Measurements from ENCODE around the gene TFB1M. TPM values are rescaled to one million over a fixed set of nuclear protein-coding genes. Genes with fewer than 3 reads are reported as not detected.
A peak's percentile ranks its signal among the peaks of the same experiment; 100 is the strongest.

Gene TFB1M
- total and polyA plus RNA-seq, 9 donors: 9.1 to 15.9 (median 11.3) TPM

DNA sequence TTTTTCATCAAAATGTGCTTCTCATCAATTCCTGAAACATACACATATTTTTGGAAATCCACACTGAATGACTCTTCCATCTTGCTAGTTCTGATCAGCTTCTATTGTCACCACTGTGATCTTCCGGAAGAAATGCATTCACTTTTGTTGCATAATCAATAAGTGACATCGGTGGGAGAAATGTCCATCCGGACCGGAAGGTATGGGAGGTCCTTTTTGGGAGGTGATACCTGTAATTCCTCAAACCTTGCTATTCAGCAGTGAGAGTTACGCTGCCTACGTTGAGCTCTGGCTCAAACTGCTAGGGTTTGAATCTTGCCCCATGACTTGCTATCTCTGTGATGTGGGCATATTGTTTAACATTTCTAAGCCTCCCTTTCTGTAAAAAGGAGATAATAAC, 16.6 kb upstream of the TFB1M start:
- Histone ChIP-seq H3K36me3 (ENCODE audit: control insufficient read depth, insufficient read depth, low read length) (no peaks in the 10 kb centered on the region), H3K27me3 (ENCODE audit: control insufficient read depth, insufficient read depth, low read length) (no peaks in the 10 kb centered on the region), H3K4me1 (ENCODE audit: control insufficient read depth, insufficient read depth, low read length) (no peaks in the 10 kb centered on the region), H3K9me3 (replicated peaks; ENCODE audit: control insufficient read depth, low read depth, low read length) (no peaks in the 10 kb centered on the region), H3K27ac (ENCODE audit: low read length) (no peak overlapping the region), H3K4me3 (ENCODE audit: low read length) (no peak overlapping the region)
- WGBS (ENCODE audit: insufficient coverage): 87% methylated on average over 3 of the region's 6 CpGs
- DNase-seq: no peak

DNA sequence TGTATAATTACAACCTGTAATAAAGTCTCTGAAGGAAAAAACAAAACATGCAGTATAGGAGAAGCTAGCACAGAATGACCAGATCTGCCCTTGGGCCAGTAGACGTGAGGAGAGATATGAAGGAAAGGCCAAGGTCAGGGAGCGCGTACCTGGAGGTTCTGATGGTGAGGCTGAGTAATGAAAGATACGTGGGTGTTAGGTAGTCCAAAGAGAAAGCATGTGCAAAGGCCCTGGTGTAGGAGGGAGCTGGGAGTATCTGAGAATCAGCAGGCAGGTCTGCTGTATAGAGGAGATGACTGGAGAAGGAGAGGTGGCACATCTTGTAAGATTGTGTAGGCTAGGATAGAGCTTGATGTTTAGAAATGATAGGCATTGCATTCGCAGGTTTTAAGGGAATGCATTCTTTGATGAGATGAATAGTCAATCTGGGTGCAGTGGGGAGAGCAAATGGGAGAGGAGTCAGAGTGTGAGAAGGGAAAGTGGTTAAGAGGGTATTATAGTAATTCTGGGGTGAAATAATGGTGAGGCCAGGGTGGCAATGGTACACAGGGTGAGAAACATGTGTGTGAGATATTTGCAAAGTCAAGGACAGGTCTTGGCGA, 15.9 kb upstream of the TFB1M start:
- H3K4me1 ChIP-seq (ENCODE audit: control insufficient read depth, insufficient read depth, low read length): no peaks in the 10 kb centered on the region
- WGBS (ENCODE audit: insufficient coverage): 88% methylated on average over 6 of the region's 6 CpGs
- H3K4me3 ChIP-seq (ENCODE audit: low read length): no peak overlapping the region
- H3K27ac ChIP-seq (ENCODE audit: low read length): no peak overlapping the region
- no peaks in the 10 kb centered on the region for H3K36me3 ChIP-seq (ENCODE audit: control insufficient read depth, insufficient read depth, low read length)
- H3K27me3 ChIP-seq (ENCODE audit: control insufficient read depth, insufficient read depth, low read length): no peaks in the 10 kb centered on the region
- no peak for DNase-seq
- H3K9me3 ChIP-seq (replicated peaks; ENCODE audit: control insufficient read depth, low read depth, low read length): no peaks in the 10 kb centered on the region

DNA sequence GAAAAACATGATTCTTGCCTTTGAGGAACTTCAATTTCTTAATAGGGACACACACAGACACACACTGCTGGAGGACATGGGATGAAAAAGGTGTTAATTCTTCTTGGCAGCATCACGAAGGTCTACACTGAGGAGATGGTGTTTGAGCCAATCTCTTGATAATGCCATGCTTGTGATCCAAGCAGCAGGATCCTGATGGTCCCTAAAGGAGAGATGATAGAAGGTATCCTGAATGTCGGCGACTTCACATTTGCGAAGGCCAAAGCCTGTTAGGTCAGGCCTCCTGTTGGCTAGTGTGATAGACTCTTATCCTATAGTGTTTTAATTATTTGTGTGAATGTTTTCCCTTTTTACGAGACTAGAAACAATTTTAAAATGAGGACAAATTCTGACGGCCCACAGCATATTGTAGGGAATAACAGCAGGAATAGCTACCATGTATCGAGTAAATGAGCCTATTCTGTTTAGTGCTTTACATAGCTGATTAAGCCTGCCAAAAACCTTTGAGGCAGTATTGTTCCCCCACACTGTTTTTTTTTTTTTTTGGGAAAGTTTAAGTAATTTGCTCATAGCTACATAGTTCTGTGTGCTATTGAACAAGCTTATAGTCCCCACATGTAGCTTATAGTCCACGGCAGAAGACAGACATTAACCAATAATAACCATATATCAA, 15.3 kb upstream of the TFB1M start:
- Histone ChIP-seq H3K4me1 (ENCODE audit: control insufficient read depth, insufficient read depth, low read length) (no peaks in the 10 kb centered on the region), H3K27me3 (ENCODE audit: control insufficient read depth, insufficient read depth, low read length) (no peaks in the 10 kb centered on the region), H3K27ac (ENCODE audit: low read length) (no peak overlapping the region), H3K9me3 (replicated peaks; ENCODE audit: control insufficient read depth, low read depth, low read length) (no peaks in the 10 kb centered on the region), H3K36me3 (ENCODE audit: control insufficient read depth, insufficient read depth, low read length) (no peaks in the 10 kb centered on the region), H3K4me3 (ENCODE audit: low read length) (no peak overlapping the region)
- no peak for DNase-seq
- WGBS (ENCODE audit: insufficient coverage): 84% methylated on average over 3 of the region's 8 CpGs

DNA sequence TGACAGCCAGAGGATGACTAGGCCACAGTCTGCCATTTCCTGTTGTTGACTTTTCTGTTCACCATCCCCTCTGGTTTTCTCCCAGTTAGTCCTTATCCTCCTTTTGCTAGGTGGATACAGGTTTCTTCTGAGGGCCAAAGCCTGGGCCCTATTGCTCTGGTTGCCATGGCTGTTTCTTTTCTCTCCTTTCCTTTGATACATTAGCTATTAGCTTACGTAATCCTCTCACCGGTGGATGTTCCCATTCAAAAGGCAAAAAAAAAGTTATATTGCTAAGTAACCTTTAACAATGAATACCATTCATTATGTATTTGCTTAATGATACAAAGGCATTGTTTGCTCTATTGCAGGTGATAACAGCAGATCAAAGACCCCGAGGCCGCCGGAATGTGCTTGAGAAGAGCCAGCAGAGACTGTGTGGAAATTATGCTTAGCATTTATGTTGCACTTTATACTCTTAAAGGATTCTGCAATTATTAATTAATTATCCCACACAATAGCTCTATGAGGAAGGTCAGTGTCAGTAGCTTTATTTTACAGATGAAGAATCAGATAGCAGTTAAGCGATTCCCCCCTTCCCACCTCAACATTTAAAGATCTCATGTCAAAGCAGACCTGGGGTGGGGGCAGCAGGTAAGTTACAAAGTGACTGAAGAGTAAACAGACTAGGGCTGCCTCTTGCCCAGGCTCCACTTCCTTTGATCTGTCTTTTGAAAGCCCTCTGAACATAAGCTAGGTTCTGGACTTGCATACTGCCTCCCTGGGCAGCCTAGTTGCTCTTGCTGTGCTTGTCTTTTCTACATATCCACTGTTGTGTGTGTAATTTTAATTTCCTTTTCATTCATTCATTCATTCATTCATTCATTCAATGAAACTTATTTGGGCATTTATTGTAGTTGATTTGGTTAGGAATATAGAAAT, 14.5 kb upstream of the TFB1M start:
- H3K9me3 ChIP-seq (replicated peaks; ENCODE audit: control insufficient read depth, low read depth, low read length): no peaks in the 10 kb centered on the region
- no peak overlapping the region for H3K4me3 ChIP-seq (ENCODE audit: low read length)
- no peaks in the 10 kb centered on the region for H3K36me3 ChIP-seq (ENCODE audit: control insufficient read depth, insufficient read depth, low read length)
- DNase-seq: no peak
- H3K4me1 ChIP-seq (ENCODE audit: control insufficient read depth, insufficient read depth, low read length): no peaks in the 10 kb centered on the region
- no CpG with 5 or more reads among the region's 6 CpGs for WGBS (ENCODE audit: insufficient coverage)
- H3K27ac ChIP-seq (ENCODE audit: low read length): no peak overlapping the region
- no peaks in the 10 kb centered on the region for H3K27me3 ChIP-seq (ENCODE audit: control insufficient read depth, insufficient read depth, low read length)

DNA sequence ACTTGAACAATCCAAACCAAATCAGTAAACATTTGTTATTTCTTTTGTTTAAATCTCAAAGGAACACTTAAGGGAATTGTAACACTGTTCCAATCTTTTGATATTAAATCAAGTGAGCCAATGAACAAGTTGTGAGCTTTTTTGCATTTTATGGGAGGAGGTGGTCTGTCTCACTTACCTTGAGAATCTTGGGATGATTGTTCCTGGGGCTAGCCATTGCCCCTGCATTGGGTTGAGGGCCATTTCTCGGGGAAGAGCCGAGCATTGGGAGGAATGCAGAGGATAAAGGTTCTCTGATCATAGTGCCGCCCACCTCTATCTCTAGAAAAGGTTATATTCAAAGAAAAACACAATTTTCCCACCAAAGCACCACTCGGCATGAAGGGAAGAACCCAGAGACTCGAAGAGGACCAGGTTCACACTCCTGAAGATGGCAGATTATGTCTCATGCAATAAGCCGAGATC, 13.8 kb upstream of the TFB1M start:
- WGBS (ENCODE audit: insufficient coverage): no CpG with 5 or more reads among the region's 6 CpGs
- H3K9me3 ChIP-seq (replicated peaks; ENCODE audit: control insufficient read depth, low read depth, low read length): no peaks in the 10 kb centered on the region
- no peaks in the 10 kb centered on the region for H3K36me3 ChIP-seq (ENCODE audit: control insufficient read depth, insufficient read depth, low read length)
- no peaks in the 10 kb centered on the region for H3K4me1 ChIP-seq (ENCODE audit: control insufficient read depth, insufficient read depth, low read length)
- DNase-seq: no peak
- H3K27me3 ChIP-seq (ENCODE audit: control insufficient read depth, insufficient read depth, low read length): no peaks in the 10 kb centered on the region
- H3K27ac ChIP-seq (ENCODE audit: low read length): no peak overlapping the region
- H3K4me3 ChIP-seq (ENCODE audit: low read length): no peak overlapping the region

DNA sequence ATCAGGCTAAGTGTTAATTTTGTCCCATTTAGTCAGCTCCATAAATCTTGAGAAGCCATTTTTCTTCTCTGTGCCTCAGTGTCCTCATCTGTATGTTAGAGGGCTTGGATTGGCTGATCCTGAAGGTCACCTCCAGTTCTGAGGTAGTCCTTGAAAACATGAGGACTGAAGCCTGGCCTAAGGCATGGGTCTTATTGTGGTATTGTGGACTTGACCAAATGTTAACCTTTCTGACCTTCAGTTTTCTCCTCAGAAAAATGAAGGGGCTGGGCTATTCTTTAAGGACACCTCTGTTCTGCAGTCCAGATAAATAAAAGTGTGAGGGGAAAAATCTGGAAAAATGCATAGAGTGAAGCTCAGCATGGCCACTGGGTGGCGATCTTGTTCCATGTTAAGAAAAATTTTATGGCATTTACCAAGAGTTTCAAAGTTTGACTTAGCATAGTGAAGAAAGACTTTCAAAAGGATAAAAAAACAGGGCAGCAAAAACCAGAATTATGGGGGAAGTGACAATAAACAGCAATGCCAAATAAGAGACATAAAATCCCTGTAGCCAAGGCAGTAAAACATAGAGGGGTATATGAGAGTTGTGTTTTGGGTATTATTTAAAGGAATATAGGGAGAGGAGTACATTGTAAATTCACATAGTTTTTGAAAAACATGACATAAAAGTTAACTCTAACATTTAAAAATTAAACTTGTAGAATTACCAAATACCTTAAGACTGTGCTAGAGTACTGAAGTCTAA, 13.2 kb upstream of the TFB1M start:
- no peaks in the 10 kb centered on the region for H3K36me3 ChIP-seq (ENCODE audit: control insufficient read depth, insufficient read depth, low read length)
- no CpG with 5 or more reads among the region's 1 CpG for WGBS (ENCODE audit: insufficient coverage)
- H3K4me3 ChIP-seq (ENCODE audit: low read length): no peak overlapping the region
- no peak overlapping the region for H3K27ac ChIP-seq (ENCODE audit: low read length)
- no peaks in the 10 kb centered on the region for H3K27me3 ChIP-seq (ENCODE audit: control insufficient read depth, insufficient read depth, low read length)
- peak; percentile 78 for DNase-seq
- H3K9me3 ChIP-seq (replicated peaks; ENCODE audit: control insufficient read depth, low read depth, low read length): no peaks in the 10 kb centered on the region
- no peaks in the 10 kb centered on the region for H3K4me1 ChIP-seq (ENCODE audit: control insufficient read depth, insufficient read depth, low read length)

DNA sequence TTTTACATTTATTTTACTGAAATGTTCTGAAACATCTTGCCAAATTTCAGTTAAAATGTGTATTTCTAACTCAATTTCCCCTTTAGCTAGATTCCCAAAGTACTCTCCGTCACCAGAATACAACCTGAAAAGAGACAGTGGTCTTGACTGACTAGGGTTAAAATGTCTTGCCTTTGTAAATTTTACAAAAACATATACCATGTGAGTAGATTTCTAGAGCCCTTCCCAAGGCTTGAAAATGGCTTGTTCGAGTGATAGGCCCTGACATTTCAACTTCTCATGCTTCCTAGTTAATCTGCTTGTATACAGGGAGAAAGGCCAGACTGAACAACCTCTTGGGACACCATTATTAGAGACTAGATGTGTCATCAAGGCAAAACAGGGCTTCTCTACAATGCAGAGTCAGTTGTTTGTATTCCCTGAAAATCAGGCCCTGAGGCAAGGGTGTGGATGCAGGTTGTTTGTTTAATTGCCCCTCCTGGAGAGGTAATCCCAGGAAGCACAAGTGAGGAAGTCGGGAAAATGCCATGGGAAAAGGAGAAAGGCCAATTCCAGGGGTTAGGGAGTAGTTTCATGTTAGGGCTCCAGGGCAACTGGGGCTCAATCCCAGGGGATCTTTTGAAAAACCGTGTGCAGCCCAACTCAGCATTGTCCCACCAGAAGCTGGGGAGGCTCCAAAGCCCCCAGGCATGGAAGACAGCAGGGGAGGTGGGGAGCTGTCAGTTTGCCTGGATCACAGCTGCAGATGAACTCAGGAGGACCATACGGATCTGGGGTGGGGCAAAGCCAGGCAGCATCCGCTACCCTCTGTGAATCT, 11.6 kb upstream of the TFB1M start:
- WGBS (ENCODE audit: insufficient coverage): 31% methylated on average over 2 of the region's 6 CpGs
- H3K4me3 ChIP-seq (ENCODE audit: low read length): no peak overlapping the region

DNA sequence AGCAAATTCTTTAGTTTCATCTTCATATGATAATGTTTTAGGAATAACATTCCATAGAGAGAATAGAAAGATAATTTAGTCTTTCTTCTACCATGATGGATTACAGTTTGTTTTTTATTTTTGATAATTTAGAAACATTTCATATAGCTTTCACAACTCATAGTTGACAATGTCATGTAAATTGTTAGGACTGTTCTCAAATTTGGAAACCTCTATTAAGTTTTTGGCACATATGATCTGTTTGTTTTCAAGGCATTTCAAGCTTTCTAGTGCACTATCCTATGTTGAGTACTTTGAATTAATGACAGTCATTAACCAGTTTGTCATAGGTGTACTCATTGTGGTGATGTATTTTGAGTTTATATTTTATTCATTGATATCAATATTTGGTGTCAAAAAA, 10.7 kb upstream of the TFB1M start:
- H3K36me3 ChIP-seq (ENCODE audit: control insufficient read depth, insufficient read depth, low read length): no peaks in the 10 kb centered on the region
- DNase-seq: no peak
- H3K27ac ChIP-seq (ENCODE audit: low read length): no peak overlapping the region
- no peaks in the 10 kb centered on the region for H3K4me1 ChIP-seq (ENCODE audit: control insufficient read depth, insufficient read depth, low read length)
- no peaks in the 10 kb centered on the region for H3K9me3 ChIP-seq (replicated peaks; ENCODE audit: control insufficient read depth, low read depth, low read length)
- H3K4me3 ChIP-seq (ENCODE audit: low read length): no peak overlapping the region
- no peaks in the 10 kb centered on the region for H3K27me3 ChIP-seq (ENCODE audit: control insufficient read depth, insufficient read depth, low read length)

More for the DNA sequence above, 11.6 kb upstream of the TFB1M start:
- H3K27ac ChIP-seq (ENCODE audit: low read length): no peak overlapping the region
- no peaks in the 10 kb centered on the region for H3K36me3 ChIP-seq (ENCODE audit: control insufficient read depth, insufficient read depth, low read length)
- DNase-seq: no peak
- no peaks in the 10 kb centered on the region for H3K4me1 ChIP-seq (ENCODE audit: control insufficient read depth, insufficient read depth, low read length)
- H3K27me3 ChIP-seq (ENCODE audit: control insufficient read depth, insufficient read depth, low read length): no peaks in the 10 kb centered on the region
- H3K9me3 ChIP-seq (replicated peaks; ENCODE audit: control insufficient read depth, low read depth, low read length): no peaks in the 10 kb centered on the region

DNA sequence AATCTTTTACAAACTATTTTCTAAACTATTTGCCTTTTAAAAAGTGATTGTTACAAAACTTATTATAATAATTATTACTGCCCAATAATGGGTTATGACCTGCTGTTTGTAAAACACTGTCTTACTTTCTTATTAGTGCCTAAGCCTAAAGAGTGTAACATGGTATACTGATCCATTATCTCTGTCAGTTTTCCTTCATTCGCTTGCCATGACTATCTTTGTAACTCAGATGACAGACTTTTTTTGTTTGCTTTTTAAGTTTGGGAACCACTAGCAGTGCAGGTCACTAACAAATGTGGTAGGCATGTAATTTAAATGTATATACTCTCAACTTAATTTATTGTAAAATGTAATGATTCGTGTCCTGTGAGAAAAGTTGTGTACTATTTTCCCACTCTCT, 9.9 kb upstream of the TFB1M start:
- no peak overlapping the region for H3K4me3 ChIP-seq (ENCODE audit: low read length)
- no peak overlapping the region for H3K27ac ChIP-seq (ENCODE audit: low read length)
- no peaks in the 10 kb centered on the region for H3K4me1 ChIP-seq (ENCODE audit: control insufficient read depth, insufficient read depth, low read length)
- no CpG with 5 or more reads among the region's 2 CpGs for WGBS (ENCODE audit: insufficient coverage)
- no peaks in the 10 kb centered on the region for H3K27me3 ChIP-seq (ENCODE audit: control insufficient read depth, insufficient read depth, low read length)
- no peak for DNase-seq
- no peaks in the 10 kb centered on the region for H3K36me3 ChIP-seq (ENCODE audit: control insufficient read depth, insufficient read depth, low read length)
- H3K9me3 ChIP-seq (replicated peaks; ENCODE audit: control insufficient read depth, low read depth, low read length): no peaks in the 10 kb centered on the region
